Measurements from ENCODE around the gene NRCAM. TPM values are rescaled to one million over a fixed set of nuclear protein-coding genes. Genes with fewer than 3 reads are reported as not detected.

Gene NRCAM
- total and polyA plus RNA-seq, 2 of the 13 experiments (the other 11 are each of a cell fraction or from before 2014, with no cell fraction given) = 0.31 to 0.33 TPM

GRCh38 chr7:108358553-108358952 is 97.7 kb downstream of the NRCAM start (continued):
- TF ChIP-seq DBP (CRISPR knock-in tag; IDR thresholded peaks at IDR 0.05; ENCODE audit: not compliant biosample characterization) (no peak), EZH2 (conservative IDR thresholded peaks at IDR 0.05; ENCODE audit: low read depth, low read length) (no peak), KMT2B (CRISPR knock-in tag; IDR thresholded peaks at IDR 0.05) (no peak; the same call in none of the 2 replicates), HDAC1 (CRISPR knock-in tag; IDR thresholded peaks at IDR 0.05) (peak; percentile 83), MYC (CRISPR knock-in tag; IDR thresholded peaks at IDR 0.05; ENCODE audit: borderline replicate concordance) (no peak), NFKBIZ (CRISPR knock-in tag; IDR thresholded peaks at IDR 0.05) (peak; percentile 72; the same call in 1 of the 2 replicates), TBX2 (CRISPR knock-in tag; IDR thresholded peaks at IDR 0.05; ENCODE audit: borderline replicate concordance) (peak; percentile 93), ZNF501 (CRISPR knock-in tag; IDR thresholded peaks at IDR 0.05) (peak; percentile 72), SMAD9 (CRISPR knock-in tag; IDR thresholded peaks at IDR 0.05) (no peak), ZNF10 (CRISPR knock-in tag; IDR thresholded peaks at IDR 0.05; ENCODE audit: borderline replicate concordance, low read depth) (no peak), ZNF619 (CRISPR knock-in tag; IDR thresholded peaks at IDR 0.05) (no peak), PITX1 (CRISPR knock-in tag; IDR thresholded peaks at IDR 0.05) (0 out of 2 replicates have a peak, but pooled peaks have one; percentile 44), TFDP2 (CRISPR knock-in tag; IDR thresholded peaks at IDR 0.05) (no peak), PAF1 (CRISPR knock-in tag; IDR thresholded peaks at IDR 0.05) (no peak), PLRG1 (conservative IDR thresholded peaks at IDR 0.05) (no peak), HNF4G (IDR thresholded peaks at IDR 0.05; ENCODE audit: borderline replicate concordance, low read depth, low read length) (peak; percentile 93), HNF4G (CRISPR knock-in tag; IDR thresholded peaks at IDR 0.05; ENCODE audit: borderline replicate concordance, low read depth) (peak; percentile 94; the same call in 1 of the 2 replicates), ZFP37 (CRISPR knock-in tag; IDR thresholded peaks at IDR 0.05; ENCODE audit: borderline replicate concordance) (no peak), ZNF678 (CRISPR knock-in tag; IDR thresholded peaks at IDR 0.05) (no peak), RARA (CRISPR knock-in tag; IDR thresholded peaks at IDR 0.05) (peak; percentile 81), ZNF879 (CRISPR knock-in tag; IDR thresholded peaks at IDR 0.05) (no peak), RFX5 (IDR thresholded peaks at IDR 0.05; ENCODE audit: low read depth, low read length) (no peak), ZNF749 (CRISPR knock-in tag; IDR thresholded peaks at IDR 0.05; ENCODE audit: borderline replicate concordance) (no peak), KDM4B (CRISPR knock-in tag; IDR thresholded peaks at IDR 0.05) (0 out of 2 replicates have a peak, but pooled peaks have one; percentile 51), PHF21A (CRISPR knock-in tag; IDR thresholded peaks at IDR 0.05) (peak; percentile 63; the same call in 1 of the 2 replicates), ATF7-NPFF (CRISPR knock-in tag; IDR thresholded peaks at IDR 0.05; ENCODE audit: low read depth) (no peak), ZFP41 (CRISPR knock-in tag; IDR thresholded peaks at IDR 0.05; ENCODE audit: borderline replicate concordance) (no peak), SIN3A (IDR thresholded peaks at IDR 0.05; ENCODE audit: borderline replicate concordance, low read depth, low read length) (no peak), ZSCAN22 (CRISPR knock-in tag; IDR thresholded peaks at IDR 0.05) (no peak), HMG20A (CRISPR knock-in tag; IDR thresholded peaks at IDR 0.05; ENCODE audit: borderline replicate concordance) (peak; percentile 90; the same call in 1 of the 2 replicates), ZNF543 (CRISPR knock-in tag; IDR thresholded peaks at IDR 0.05) (no peak)
- TF ChIP-seq, protein P1, sequence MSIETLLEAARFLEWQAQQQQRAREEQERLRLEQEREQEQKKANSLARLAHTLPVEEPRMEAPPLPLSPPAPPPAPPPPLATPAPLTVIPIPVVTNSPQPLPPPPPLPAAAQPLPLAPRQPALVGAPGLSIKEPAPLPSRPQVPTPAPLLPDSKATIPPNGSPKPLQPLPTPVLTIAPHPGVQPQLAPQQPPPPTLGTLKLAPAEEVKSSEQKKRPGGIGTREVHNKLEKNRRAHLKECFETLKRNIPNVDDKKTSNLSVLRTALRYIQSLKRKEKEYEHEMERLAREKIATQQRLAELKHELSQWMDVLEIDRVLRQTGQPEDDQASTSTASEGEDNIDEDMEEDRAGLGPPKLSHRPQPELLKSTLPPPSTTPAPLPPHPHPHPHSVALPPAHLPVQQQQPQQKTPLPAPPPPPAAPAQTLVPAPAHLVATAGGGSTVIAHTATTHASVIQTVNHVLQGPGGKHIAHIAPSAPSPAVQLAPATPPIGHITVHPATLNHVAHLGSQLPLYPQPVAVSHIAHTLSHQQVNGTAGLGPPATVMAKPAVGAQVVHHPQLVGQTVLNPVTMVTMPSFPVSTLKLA (IDR thresholded peaks at IDR 0.05) = no peak

Data from HepG2 (cell line).